Left renal pelvis (tissue), 4 donors: ENCODE results near the gene ZNF71. TPM values are rescaled to one million over a fixed set of nuclear protein-coding genes. Genes with fewer than 3 reads are reported as not detected.
"Not testable (repeated sequence)": the region's sequence is repeated elsewhere in the genome, so short reads cannot be mapped to it uniquely, and the experiment has no call there.

Experiments used
- DNase-seq, 4 donors: peaks; one replicate each; pipeline ENCODE4 v3.0.0-alpha.2; 2013; ENCODE audit warnings: low read depth in 4 of 4, low spot score in 3 of 4
- polyA plus RNA-seq, 4 donors: library from polyadenylated mRNA; unstranded; fragments of 120-200 nt; gene quantifications; one replicate each; pipeline ENCODE4 v1.2.1, GENCODE V29; 2013; ENCODE audit not compliant: insufficient read length in 4 of 4

The ZNF71 gene
- polyA plus RNA-seq, 4 donors, result 8.0 to 10.0 (median 9.0) TPM

DNA sequence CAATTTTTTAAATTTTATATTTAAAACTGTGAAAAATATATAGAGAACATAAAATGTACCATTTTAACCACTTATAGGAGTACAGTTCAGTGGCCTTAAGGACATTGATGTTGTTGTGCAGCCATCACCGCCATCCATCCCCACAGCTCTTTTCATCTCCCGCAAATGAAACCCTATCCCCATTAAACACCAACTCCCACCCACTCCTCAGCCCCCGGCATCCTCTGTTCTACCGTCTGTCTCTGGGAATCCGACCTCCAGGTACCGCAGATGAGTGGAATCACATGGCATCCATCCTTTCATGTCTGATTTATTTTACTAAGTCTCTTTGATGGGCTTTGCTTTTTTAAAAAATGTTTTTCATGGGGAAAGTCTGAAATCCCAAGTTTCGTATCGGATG lies 24.0 kb downstream of the ZNF71 start:
- peak in 1 of 4 donors; percentile 51 for DNase-seq

DNA sequence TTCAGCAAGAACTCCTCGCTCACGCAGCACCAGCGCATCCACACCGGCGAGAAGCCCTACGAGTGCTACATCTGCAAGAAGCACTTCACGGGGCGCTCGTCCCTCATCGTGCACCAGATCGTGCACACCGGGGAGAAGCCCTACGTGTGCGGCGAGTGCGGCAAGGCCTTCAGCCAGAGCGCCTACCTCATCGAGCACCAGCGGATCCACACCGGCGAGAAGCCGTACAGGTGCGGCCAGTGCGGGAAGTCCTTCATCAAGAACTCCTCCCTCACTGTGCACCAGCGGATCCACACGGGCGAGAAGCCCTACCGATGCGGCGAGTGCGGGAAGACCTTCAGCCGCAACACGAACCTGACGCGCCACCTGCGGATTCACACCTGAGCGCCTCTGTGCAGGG lies 27.3 kb downstream of the ZNF71 start:
- DNase-seq, result no peak

DNA sequence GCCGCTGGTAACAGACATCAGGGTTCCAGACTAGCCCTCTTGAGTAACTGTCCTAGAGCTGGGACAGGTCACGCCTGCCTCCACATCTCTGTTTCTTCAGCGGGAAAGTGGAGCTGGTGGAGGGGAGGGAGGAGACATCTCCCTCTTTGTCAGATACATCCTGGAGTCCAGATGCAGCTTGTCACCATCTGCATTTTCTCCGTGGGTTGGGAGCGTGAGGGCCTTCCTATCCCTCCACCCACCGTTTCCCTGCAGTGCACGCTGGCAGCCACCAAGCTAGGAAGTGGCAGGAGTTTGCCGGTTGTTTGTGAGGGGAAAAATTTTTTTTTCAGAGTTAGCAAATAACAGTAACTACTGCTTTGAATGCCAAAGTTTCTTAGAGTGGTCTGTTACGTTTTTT lies 27.9 kb downstream of the ZNF71 start:
- DNase-seq, result no peak

DNA sequence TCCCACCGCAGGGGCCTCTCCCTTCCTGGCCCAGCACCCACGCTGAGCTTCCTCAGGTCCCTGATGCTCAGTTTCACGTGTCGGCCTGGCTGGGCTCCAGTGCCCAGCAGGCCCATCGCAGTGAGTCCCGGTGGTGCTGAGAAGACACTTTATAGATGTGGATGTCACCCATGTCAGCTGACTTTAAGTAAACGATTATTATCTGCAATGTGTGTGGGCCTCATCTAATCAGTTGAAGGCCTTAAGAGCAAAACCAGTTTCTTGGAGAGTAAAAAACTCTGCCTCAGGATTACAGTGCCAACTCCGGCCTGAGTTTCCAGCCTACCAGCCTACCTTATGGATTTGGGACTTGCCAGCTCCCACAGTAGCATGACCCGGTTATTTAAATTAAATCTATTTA lies 30.6 kb downstream of the ZNF71 start:
- DNase-seq, result no peak

DNA sequence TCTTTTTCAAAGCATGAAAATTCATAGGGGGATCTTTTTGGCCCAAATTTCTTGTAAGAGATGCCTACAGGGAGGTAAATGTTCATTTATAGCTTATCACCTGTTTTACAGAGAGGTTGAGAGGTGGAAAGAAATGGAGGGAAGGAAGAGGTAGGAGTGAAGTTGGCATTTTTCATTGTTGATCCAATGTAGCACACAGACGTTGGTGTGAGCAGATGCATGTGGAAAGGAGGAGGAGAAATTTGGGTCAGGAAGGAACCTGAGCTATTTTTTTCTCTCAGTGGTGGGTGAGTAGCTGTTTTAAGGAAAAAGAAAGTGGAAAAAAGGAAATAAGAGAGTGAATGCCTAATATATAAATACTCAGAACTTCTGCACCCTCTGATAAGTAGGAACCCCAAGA lies 37.9 kb downstream of the ZNF71 start:
- no peak for DNase-seq

DNA sequence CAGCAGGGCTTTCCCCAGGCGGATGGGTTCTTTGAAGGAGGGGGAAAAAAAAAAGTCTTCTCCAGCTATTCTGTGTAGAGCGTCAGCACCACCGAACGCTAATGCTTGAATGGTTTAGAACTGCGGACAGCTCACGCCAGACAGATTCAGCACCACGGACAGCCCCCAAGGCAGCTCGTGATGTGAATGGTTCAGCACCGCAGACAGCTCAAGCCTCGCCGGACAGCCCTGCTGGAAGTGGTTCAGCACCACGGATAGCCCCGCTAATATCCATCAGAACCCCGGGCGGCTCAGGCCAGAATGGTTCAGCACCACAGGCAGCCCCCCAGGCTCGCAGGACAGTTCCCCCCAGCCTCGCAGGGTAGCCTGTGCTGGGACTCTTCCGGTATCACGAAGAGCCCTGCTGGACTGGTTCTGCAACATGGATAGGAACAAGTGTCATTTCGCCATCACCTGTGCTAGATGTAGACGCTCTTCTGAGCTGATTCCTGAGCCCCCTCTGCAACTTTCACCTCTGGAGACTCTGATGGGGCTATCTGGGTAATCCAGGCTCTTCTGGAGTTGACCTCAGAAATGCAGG lies 43.0 kb downstream of the ZNF71 start:
- peak; percentile 79 to 92 (median 85) for DNase-seq

DNA sequence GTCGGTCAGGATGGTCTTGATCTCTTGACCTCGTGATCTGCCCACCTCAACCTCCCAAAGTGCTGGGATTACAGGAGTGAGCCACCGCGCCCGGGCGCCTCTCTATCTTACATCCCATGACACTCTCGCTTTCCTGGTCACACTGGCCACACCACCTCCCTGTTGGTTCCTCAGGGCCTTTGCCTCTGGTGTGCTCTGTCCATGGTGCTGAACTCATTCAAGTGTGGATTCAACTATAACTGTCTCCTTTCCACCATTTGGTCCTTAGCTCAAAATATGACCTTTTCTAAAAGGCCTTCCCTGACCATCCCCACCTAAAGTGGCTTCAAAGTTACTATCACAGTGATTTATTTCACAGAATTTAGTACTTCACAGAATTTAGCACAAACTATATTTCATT lies 44.1 kb downstream of the ZNF71 start:
- peak in 1 of 4 donors; percentile 36 for DNase-seq

DNA sequence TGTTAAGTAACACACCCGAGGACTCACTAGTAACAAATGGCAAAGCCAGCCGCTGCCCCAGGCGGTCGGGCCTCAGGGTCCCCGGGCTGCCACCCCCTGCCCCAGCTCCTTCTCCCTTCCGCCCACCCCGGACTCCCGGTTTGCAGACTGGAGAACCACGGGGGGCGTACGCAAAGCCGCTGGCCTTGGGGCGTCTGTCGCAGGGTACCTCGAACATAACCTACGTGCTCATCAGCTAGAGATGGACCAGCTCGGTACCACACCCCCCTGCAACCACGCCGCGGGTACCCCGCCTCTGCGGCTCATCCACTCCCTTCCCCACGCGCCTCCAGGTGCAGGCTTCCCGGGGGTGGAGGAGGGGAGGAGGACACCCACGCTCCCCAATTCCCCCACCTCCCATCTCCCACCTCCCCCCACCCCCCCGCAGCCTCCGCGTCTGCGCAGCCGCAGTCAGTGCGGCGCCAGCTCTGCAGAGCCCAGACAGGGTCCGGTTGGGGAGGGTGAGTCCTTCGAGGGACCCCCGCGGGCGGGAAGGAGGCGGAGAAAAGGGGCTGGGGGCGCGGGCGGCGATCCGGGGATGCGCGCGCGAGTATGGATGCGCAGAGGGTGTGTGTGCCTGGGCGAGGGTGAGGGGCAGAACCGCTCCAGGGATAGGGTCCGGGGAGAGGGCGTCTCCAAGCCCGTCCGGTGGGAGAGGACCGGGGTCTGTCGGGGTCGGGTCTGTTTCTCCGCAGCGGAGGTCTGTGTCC lies 47.8 kb downstream of the ZNF71 start, which contains the start of gene SMIM17:
Gene SMIM17, plus strand, starts transcription at position 449 of the 749 bp plus-strand sequence. CDS start 2,509 bp downstream, outside the sequence.
- DNase-seq, result no peak

DNA sequence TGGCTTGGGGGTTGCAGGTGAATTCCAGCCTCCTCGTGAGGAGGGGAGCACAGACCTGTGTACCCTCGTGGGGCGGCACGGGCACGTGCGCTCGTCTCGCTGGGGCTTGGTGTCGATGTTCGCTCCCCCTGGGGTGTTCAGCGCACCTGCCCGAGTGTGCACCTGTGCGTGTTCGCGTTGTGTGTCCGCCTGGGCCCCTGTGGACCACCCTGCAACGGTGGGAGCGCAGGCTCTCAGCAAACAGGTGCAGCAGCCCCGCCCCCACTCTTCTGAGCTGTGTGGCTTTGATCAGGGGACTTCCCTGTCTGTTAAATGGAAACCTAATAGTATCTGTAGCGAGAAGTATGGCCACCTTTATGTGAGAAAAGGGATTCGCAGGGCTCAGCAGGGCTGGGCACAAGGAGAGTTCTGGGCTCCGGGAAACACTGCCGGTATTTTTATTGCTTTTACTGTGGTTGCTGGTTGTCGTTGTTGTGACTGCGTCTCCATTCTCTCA lies 48.4 kb downstream of the ZNF71 start:
- DNase-seq, result no peak

DNA sequence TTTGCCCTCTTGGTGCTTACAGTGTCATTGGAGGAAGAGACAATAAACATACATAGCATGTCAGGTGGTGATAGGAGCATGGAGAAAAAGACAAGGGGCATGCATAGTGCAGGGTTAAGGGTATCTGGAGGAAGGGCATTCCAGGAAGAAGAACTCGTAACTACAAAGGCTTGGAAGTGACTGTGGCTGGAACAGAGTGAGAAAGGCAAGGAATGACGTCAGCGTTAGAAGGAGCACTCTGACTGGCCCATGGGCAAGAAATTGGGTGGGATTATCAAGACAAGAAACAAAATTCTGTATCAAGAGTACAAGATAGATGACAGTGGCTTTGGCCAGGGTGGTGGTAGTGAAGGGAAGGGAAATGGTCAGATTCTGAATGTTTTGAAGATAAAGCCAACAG lies 59.0 kb downstream of the ZNF71 start:
- DNase-seq, result no peak

DNA sequence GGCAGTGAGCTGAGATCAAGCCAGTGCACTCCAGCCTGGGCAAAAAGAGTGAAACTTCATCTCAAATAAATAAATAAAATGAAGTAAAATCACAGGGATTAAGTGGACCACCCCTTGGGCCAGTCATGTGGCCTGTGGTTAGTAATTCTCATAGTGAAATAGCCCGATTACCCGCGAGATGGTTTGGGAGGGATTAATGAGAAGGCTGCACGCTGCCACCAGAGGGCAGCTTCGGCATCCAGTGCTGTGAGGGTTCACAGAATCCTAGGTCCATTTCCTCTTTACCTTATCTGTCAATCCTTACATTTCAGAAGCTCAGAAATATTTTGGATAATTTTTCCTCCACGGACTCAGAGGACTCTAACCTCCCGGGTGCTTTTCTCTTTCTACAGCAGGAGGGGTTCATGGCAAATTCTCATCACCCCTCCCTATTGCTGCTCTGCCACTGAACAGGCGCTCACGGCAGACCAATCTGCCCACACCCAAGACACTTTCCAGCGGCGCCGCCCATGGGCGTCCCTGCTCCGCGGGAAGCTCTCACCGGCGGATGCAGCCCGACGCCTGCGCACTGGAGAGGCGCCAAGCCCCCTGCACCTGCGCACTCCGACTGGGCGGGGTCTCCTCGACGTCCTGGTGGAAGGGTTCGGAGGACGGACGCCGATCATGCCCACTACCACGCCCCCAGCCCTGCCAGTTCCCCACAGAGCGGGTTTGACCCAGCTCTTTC lies 65.4 kb downstream of the ZNF71 start:
- DNase-seq, result no peak

DNA sequence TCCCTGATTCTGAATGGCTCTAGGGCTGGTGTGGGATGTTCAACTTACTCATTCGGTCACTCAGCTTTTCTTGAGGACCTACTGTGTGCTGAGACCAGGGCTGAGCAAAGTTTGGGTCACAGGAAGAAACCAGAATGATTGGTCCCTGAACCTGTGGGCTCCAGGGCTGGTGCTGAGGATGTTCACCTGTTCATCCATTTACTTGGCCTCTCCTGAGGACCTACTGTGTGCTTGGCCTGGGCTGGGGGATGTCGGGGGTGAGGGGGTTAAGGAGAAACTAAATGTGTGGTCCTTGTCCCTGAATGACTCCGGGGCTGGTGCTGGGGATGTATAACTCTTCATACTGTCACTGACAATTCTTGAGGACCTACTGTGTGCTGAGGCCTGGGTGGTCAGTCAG lies 66.1 kb downstream of the ZNF71 start:
- DNase-seq, result no peak

DNA sequence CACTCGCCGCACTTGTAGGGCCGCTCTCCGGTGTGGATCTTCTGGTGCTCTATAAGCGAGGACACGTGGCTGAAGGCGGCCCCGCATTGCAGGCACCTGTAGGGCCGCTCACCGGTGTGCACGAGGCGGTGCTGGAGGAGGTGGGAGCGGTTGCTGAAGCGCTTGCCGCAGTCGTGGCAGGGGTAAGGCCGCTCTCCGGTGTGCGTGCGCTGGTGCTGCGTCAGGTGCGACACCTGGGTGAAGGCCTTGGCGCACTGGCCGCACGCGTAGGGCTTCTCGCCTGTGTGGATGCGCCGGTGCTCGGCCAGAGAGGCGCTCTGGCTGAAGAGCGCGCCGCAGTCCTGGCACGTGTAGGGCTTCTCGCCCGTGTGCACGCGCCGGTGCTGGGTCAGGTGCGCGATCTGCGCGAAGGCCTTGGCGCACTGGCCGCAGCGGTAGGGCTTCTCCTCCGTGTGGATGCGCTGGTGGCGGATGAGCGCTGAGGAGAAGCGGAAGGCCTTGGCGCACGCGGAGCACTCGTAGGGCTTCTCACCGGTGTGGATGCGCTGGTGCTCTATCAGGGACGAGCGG lies 68.9 kb downstream of the ZNF71 start:
- DNase-seq, result no peak

DNA sequence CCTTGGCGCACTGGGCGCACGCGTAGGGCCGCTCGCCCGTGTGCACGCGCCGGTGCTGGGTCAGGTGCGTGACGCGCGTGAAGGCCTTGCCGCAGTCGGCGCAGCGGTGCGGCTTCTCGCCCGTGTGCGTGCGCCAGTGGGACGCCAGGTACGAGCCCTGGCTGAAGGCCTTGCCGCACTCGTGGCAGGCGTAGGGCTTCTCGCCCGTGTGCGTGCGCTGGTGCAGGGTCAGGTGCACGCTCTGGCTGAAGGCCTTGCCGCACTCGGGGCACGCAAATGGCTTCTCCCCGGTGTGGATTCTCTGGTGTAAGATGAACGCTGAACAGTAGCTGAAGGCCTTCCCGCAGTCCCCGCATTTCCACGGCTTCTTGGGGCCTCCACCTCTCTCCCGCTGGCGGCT lies 69.4 kb downstream of the ZNF71 start:
- no peak for DNase-seq

DNA sequence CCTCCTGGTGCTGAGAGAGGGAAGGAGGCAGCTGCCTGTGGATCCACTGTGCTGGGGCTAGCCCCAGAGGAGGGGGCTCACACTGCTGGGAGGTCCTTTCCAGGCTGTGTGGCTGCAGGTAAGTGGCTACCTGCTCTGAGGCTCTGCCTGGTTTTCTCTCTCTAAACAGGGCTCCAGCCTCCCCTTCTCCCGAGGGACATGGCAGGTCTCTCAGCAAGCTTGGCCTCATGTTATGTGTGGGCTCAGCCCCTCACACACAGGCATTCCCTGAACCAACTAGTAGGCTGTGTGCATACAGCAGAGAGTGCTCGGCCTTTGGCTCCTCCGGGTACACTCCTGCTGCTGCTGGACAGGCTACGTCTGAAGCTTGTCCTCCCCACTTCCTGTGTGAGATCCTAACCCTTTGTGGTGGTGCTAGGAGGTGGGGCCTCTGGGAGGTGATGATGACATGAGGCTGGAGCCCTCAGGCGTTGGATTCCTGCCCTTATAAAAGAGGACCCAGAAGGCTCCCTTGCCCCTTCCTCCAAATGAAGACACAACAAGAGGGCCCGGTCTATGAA lies 72.3 kb downstream of the ZNF71 start:
- DNase-seq, result no peak

DNA sequence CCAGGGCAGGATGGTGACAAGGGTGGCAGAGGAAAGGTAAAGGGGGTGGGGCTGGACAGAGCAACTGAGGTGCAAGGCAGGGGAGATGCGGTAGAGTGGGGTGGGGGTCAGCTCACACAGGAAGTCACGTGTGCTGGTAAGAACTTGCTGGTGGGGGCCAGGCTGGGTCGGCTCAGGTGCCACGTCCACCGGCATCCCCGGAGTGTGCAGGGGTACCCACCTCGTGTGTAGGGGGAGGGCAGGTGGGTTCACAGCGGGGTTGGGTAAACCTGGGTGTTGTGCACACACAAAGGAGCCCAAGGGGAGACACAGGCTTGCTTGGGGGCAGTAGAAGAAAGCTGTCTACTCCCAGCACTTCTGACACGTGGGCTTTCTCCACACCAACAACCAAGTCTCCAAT lies 73.6 kb downstream of the ZNF71 start:
- no peak for DNase-seq

DNA sequence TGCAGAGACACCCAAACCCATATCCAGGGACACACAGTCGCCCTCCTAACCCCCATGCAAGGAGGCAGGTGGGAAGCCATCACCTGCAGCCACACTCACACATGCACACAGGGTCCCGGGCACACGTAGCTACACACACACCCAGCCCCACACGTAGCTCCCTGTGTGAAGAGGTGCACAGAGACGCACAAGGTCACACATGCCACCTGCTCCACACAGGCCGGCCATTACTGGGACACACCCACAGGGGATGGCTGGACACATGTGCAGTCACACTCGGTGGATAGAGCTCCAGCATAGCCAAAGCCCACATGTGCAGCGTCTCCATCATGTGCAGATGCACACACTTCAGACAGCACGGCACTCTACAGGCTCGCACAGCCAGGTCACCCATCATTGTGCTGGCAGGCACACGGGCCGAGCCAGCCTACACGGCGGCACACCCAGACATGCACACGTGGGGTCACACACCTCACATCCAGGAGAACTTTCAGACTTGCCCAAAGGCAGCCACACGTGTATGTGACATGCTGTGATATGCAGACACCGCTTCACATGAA lies 75.4 kb downstream of the ZNF71 start:
- DNase-seq, result no peak

DNA sequence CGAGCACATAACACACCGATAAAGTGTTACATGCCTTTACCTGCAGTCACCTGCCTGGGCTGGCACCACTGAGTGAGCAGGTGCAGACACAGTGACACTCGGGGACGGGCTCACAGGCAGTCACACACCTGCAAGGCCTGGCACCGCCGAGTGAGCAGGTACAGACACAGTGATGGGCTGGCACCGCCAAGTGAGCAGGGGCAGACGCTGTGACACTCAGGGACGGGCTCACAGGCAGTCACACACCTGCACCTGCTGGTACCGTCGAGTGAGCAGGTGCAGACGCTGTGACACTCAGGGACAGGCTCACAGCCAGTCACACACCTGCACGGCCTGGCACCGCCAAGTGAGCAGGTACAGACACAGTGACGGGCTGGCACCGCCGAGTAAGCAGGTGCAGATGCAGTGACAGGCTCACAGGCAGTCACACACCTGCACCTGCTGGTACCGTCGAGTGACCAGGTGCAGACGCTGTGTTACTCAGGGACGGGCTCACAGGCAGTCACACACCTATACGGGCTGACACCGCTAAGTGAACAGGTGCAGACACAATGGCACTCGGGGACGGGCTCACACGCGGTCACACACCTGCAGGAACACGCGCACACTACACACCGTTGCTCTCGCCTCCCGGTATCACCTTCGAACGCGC lies 76.0 kb downstream of the ZNF71 start:
- DNase-seq, result peak in 1 of 4 donors; percentile 5

DNA sequence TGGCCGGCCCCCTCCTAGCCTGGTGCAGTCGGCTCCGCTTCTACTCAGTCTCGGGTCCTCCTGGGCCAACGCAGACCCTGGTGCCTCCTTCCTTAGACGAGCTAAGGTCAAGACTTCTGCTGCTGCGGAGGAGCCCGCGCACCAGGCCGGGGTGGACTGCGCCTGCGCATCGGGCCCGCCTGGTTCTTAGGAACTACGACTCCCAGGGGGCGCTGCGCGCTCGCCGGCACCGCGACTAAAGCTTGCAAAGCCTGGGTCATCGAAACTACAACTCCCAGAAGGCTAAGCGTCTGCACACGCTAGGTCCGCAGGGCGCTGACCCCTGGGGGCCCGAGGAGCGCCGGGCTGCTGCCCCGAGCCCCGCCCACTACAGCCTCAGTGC lies 76.5 kb downstream of the ZNF71 start, which contains the start of gene ZNF835:
Gene ZNF835, minus strand, starts transcription at position 145 of the 382 bp plus-strand sequence. CDS start 6,559 bp downstream, outside the sequence.
- peak; percentile 70 to 80 (median 74) for DNase-seq

DNA sequence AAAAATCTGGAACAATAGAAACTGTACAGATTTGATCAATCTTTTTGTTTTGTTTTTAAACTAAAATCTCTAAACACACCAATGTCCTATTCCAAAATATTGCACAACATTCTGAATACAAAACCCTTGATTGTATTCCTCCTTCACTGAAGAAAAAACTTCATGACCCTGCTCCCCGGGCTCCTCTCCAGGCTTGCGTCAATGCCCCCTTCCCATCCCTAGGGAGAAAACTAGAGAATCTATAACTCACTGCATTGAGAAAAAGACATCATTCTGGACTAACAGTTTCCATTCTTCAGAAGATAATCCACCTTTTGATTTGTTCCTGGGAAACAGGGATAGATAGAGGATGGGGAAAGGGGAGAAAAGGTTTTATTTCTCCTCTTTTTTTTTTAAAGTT lies 77.5 kb downstream of the ZNF71 start:
- DNase-seq, result not testable (repeated sequence)
